CD4-positive, alpha-beta T cell treated with Interleukin-4 for 1 hour (primary cell): ENCODE measurements around the gene OR2G6.

Source experiments
- DNase-seq, 2 donors: peaks; one replicate each; pipeline ENCODE4 v3.0.0-alpha.2; 2020 to 2022

Gene OR2G6

GRCh38 chr1:248576260-248576980, 68.5 kb downstream of the OR2G6 start:
- no peak for DNase-seq
